ENCODE measurements around the gene NCK2. TPM values are rescaled to one million over a fixed set of nuclear protein-coding genes. Genes with fewer than 3 reads are reported as not detected.

Gene NCK2
- total RNA-seq, 1 experiment from 2014 or later: 12.4 TPM

- DNase-seq (ENCODE audit: low spot score): no peak
- in situ Hi-C loops (cut with HindIII; ENCODE audit: low sequenced_read_pairs): no loop called here
Measured at GRCh38 chr2:105733875-105734274, 10.8 kb upstream of the NCK2 start.

GRCh38 chr2:105734762-105735538 lies 9.8 kb upstream of the NCK2 start:
- DNase-seq (ENCODE audit: low spot score): no peak
- in situ Hi-C loops (cut with HindIII; ENCODE audit: low sequenced_read_pairs): no loop called here

- DNase-seq (ENCODE audit: low spot score): no peak
- in situ Hi-C loops (cut with HindIII; ENCODE audit: low sequenced_read_pairs): no loop called here
Measured at GRCh38 chr2:105736145-105736544, 8.6 kb upstream of the NCK2 start.

GRCh38 chr2:105737980-105738657 lies 6.6 kb upstream of the NCK2 start:
- in situ Hi-C loops (cut with HindIII; ENCODE audit: low sequenced_read_pairs): no loop called here
- DNase-seq (ENCODE audit: low spot score): no peak

GRCh38 chr2:105738658-105739241 lies 6.0 kb upstream of the NCK2 start:
- DNase-seq (ENCODE audit: low spot score): no peak
- in situ Hi-C loops (cut with HindIII; ENCODE audit: low sequenced_read_pairs): no loop called here

- no peak for DNase-seq (ENCODE audit: low spot score)
Measured at GRCh38 chr2:105739426-105739825, 5.3 kb upstream of the NCK2 start.

GRCh38 chr2:105739944-105740530 lies 4.7 kb upstream of the NCK2 start:
- DNase-seq (ENCODE audit: low spot score): no peak
- in situ Hi-C loops (cut with HindIII; ENCODE audit: low sequenced_read_pairs): no loop called here

More at GRCh38 chr2:105739426-105739825, 5.3 kb upstream of the NCK2 start:
- in situ Hi-C loops (cut with HindIII; ENCODE audit: low sequenced_read_pairs): no loop called here

GRCh38 chr2:105741174-105741573 lies 3.5 kb upstream of the NCK2 start:
- in situ Hi-C loops (cut with HindIII; ENCODE audit: low sequenced_read_pairs): no loop called here
- no peak for DNase-seq (ENCODE audit: low spot score)

- in situ Hi-C loops (cut with HindIII; ENCODE audit: low sequenced_read_pairs): no loop called here
- no peak for DNase-seq (ENCODE audit: low spot score)
Measured at GRCh38 chr2:105741617-105742016, 3.1 kb upstream of the NCK2 start.

GRCh38 chr2:105744091-105744908 lies 412 bp upstream of the NCK2 start:
- in situ Hi-C loops (cut with HindIII; ENCODE audit: low sequenced_read_pairs): no loop called here
- peak; percentile 51 for DNase-seq (ENCODE audit: low spot score)

GRCh38 chr2:105746177-105747080 lies 1.7 kb downstream of the NCK2 start:
- DNase-seq (ENCODE audit: low spot score): peak; percentile 64
- in situ Hi-C loops (cut with HindIII; ENCODE audit: low sequenced_read_pairs): no loop called here

GRCh38 chr2:105747254-105747894 lies 2.7 kb downstream of the NCK2 start:
- in situ Hi-C loops (cut with HindIII; ENCODE audit: low sequenced_read_pairs): no loop called here
- no peak for DNase-seq (ENCODE audit: low spot score)

GRCh38 chr2:105747991-105748390 lies 3.3 kb downstream of the NCK2 start:
- in situ Hi-C loops (cut with HindIII; ENCODE audit: low sequenced_read_pairs): no loop called here
- DNase-seq (ENCODE audit: low spot score): no peak

GRCh38 chr2:105748566-105748965 lies 3.9 kb downstream of the NCK2 start:
- in situ Hi-C loops (cut with HindIII; ENCODE audit: low sequenced_read_pairs): no loop called here
- no peak for DNase-seq (ENCODE audit: low spot score)

GRCh38 chr2:105749583-105750400 lies 5.1 kb downstream of the NCK2 start:
- in situ Hi-C loops (cut with HindIII; ENCODE audit: low sequenced_read_pairs): no loop called here
- DNase-seq (ENCODE audit: low spot score): no peak

- in situ Hi-C loops (cut with HindIII; ENCODE audit: low sequenced_read_pairs): no loop called here
- no peak for DNase-seq (ENCODE audit: low spot score)
Measured at GRCh38 chr2:105750735-105751134, 6.0 kb downstream of the NCK2 start.

GRCh38 chr2:105751272-105751671 lies 6.6 kb downstream of the NCK2 start:
- in situ Hi-C loops (cut with HindIII; ENCODE audit: low sequenced_read_pairs): no loop called here

More at GRCh38 chr2:105751272-105751671, 6.6 kb downstream of the NCK2 start:
- DNase-seq (ENCODE audit: low spot score): no peak

Data from G401 (cell line).